NCI-H69 (cell line): ENCODE results near the gene MRPL44.

Source experiments
- DNase-seq: peaks from one replicate; lab custom pipeline; 2025; lab: John Stamatoyannopoulos, UW

The MRPL44 gene

DNA sequence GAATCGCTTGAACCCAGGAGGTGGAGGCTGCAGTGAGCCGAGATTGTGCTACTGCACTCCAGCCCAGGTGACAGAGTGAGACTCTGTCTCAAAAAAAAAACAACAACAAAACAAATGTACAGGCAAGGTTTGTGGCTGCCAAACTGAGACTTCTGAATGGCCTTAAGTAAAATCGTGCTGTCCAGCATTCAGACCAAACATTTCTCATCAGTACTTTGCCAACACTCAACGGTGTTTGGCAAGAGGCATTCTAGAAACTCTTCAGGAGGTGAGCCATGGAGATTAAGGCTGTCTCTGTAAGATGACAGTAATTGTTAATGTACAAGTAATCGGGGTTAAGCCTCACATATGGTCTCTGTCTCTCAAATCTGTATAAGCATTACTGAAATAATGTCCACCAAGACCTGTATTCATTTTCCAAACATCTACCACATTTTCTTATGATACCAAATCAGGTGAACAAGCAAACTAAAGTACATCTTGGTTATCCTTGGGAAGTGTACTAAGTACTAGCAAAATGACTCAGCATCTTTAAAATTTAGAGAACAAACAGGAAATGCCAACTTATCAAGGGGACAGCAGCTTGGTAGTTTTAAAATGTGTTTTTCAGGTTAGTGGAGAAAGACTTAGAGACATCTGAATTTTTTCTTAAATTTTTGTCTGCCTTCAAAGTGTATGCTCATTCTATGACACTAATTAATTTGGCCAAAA lies 52.5 kb downstream of the MRPL44 start:
- DNase-seq: no peak

DNA sequence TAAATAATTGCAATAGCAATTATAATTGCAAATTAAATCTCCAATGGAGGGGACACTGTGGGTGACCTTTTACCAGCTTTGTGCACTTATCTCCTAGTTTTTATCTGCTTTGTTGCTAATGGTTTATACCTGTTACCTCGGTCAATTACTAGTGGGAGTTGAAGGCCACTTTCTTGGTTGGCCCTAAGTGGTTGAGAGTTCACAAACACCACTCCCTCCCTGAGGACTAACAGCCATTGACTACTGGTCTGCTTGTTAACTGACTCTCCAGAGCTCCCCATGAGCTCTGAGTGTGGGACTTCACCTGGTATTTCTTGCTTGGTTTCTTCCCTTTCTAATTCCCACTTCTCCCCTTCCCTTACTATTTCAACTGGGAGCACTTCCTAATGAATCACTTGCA lies 54.6 kb downstream of the MRPL44 start:
- DNase-seq: no peak

DNA sequence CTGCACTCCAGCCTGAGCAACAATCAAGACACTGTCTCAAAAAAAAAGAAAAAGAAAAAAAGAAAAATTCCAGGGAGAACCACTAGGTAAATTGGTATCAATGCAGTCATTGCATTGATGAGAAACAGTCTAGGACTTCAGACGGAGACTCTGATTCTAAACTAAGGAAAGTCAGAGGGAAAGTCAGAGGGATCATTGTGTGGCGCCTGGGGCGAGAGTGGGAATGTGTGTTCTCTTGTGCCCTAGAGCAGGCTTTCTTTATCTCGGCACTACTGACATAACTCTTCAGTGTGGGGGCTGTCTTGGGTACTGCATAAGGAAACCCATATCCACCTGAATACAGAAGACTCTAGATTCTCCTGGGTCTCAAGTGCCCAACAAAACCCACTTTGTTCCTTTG lies 57.1 kb downstream of the MRPL44 start:
- DNase-seq: no peak

DNA sequence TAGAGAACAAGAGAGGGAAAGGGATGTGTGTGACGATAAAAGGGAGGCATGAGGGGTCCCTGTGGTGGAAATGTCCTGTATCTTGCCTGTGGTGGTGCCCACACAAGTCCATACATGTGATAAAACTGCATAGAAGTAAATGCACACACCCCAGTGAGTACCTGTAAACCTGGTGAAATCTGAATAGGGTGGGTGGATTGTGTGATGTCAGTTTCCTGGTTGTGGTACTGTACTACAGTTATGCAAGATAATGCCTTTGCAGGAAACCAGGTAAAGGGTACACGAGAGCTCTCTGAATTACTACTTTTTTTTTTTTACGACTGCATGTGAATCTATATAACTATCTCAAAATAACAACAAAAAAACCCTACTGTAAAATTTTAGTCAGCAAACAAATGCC lies 59.7 kb downstream of the MRPL44 start:
- no peak for DNase-seq
